Measurements from ENCODE around the gene RAG1.

GRCh38 chr11:36602135-36602534 lies 34.3 kb downstream of the RAG1 start:
- TF ChIP-seq CTCF (IDR thresholded peaks at IDR 0.05) (no peak), POLR2A (IDR thresholded peaks at IDR 0.05) (no peak)

Data from uterus (tissue), 2 donors.